ENCODE results near the gene GFAP.

The GFAP gene

GRCh38 chr17:44905006-44906000 lies 10.0 kb downstream of the GFAP start:
- TF ChIP-seq CTBP1 (IDR thresholded peaks at IDR 0.05; ENCODE audit: borderline replicate concordance): no peak
- no peak for TF ChIP-seq SP1 (IDR thresholded peaks at IDR 0.05)
- no peak for TF ChIP-seq ARNT (IDR thresholded peaks at IDR 0.05)
- TF ChIP-seq FOXK2 (IDR thresholded peaks at IDR 0.05): no peak
- no peak for TF ChIP-seq ZNF384 (IDR thresholded peaks at IDR 0.05)
- TF ChIP-seq TARDBP (IDR thresholded peaks at IDR 0.05): no peak
- no peak for TF ChIP-seq PKNOX1 (IDR thresholded peaks at IDR 0.05)
- TF ChIP-seq BHLHE40 (IDR thresholded peaks at IDR 0.05; ENCODE audit: borderline replicate concordance): no peak
- no peak for TF ChIP-seq FOXM1 (IDR thresholded peaks at IDR 0.05; ENCODE audit: borderline replicate concordance)
- TF ChIP-seq FOXA1 (IDR thresholded peaks at IDR 0.05): no peak
- no peak for TF ChIP-seq NFRKB (IDR thresholded peaks at IDR 0.05)
- no peak for TF ChIP-seq HDGF (IDR thresholded peaks at IDR 0.05; ENCODE audit: borderline replicate concordance)
- TF ChIP-seq ELF4 (IDR thresholded peaks at IDR 0.05): no peak
- TF ChIP-seq LEF1 (IDR thresholded peaks at IDR 0.05; ENCODE audit: borderline replicate concordance): no peak
- TF ChIP-seq L3MBTL2 (conservative IDR thresholded peaks at IDR 0.05): no peak
- no peak for TF ChIP-seq SUZ12 (IDR thresholded peaks at IDR 0.05)
- CTCF ChIA-PET: interaction anchor here (1.0 kb wide), 1 partner anchor 230 kb away, joined by 3 read pairs; the partner anchor contains the start of gene ACBD4
- DNase-seq (ENCODE audit: extremely low spot score): no peak
- POLR2A ChIA-PET: interaction anchor here (0.8 to 1.6 kb wide), 2 partner anchors 16 to 156 kb away, joined by 3 read pairs; partner anchors contain the start of gene NMT1

GRCh38 chr17:44904001-44904984 lies 11.0 kb downstream of the GFAP start:
- CTCF ChIA-PET: interaction anchor here (1.0 kb wide), 1 partner anchor 231 kb away, joined by 3 read pairs; the partner anchor contains the start of gene ACBD4
- POLR2A ChIA-PET: interaction anchor here (0.8 to 1.6 kb wide), 2 partner anchors 17 to 157 kb away, joined by 3 read pairs; partner anchors contain the start of gene NMT1
- TF ChIP-seq SUZ12 (IDR thresholded peaks at IDR 0.05) (no peak), SP1 (IDR thresholded peaks at IDR 0.05) (no peak), L3MBTL2 (conservative IDR thresholded peaks at IDR 0.05) (no peak), FOXA1 (IDR thresholded peaks at IDR 0.05) (no peak), ARNT (IDR thresholded peaks at IDR 0.05) (no peak), ELF4 (IDR thresholded peaks at IDR 0.05) (no peak), FOXK2 (IDR thresholded peaks at IDR 0.05) (no peak), TARDBP (IDR thresholded peaks at IDR 0.05) (no peak), PKNOX1 (IDR thresholded peaks at IDR 0.05) (no peak), LEF1 (IDR thresholded peaks at IDR 0.05; ENCODE audit: borderline replicate concordance) (no peak), BHLHE40 (IDR thresholded peaks at IDR 0.05; ENCODE audit: borderline replicate concordance) (no peak), NFRKB (IDR thresholded peaks at IDR 0.05) (no peak), HDGF (IDR thresholded peaks at IDR 0.05; ENCODE audit: borderline replicate concordance) (no peak), CTBP1 (IDR thresholded peaks at IDR 0.05; ENCODE audit: borderline replicate concordance) (no peak)
- no peak for DNase-seq (ENCODE audit: extremely low spot score)

GRCh38 chr17:44903012-44903685 lies 12.2 kb downstream of the GFAP start:
- DNase-seq (ENCODE audit: extremely low spot score): no peak
- TF ChIP-seq PKNOX1 (IDR thresholded peaks at IDR 0.05) (no peak), FOXM1 (IDR thresholded peaks at IDR 0.05; ENCODE audit: borderline replicate concordance) (no peak), TARDBP (IDR thresholded peaks at IDR 0.05) (no peak), HDGF (IDR thresholded peaks at IDR 0.05; ENCODE audit: borderline replicate concordance) (no peak), SP1 (IDR thresholded peaks at IDR 0.05) (no peak), BHLHE40 (IDR thresholded peaks at IDR 0.05; ENCODE audit: borderline replicate concordance) (no peak), ARNT (IDR thresholded peaks at IDR 0.05) (no peak), FOXK2 (IDR thresholded peaks at IDR 0.05) (no peak), SUZ12 (IDR thresholded peaks at IDR 0.05) (no peak), ELF4 (IDR thresholded peaks at IDR 0.05) (no peak), FOXA1 (IDR thresholded peaks at IDR 0.05) (no peak), NFRKB (IDR thresholded peaks at IDR 0.05) (no peak), LEF1 (IDR thresholded peaks at IDR 0.05; ENCODE audit: borderline replicate concordance) (no peak), L3MBTL2 (conservative IDR thresholded peaks at IDR 0.05) (no peak), CTBP1 (IDR thresholded peaks at IDR 0.05; ENCODE audit: borderline replicate concordance) (no peak), ZNF384 (IDR thresholded peaks at IDR 0.05) (no peak)
- POLR2A ChIA-PET: interaction anchor here (4.7 kb wide), 1 partner anchor 7 kb away, joined by 37 read pairs; no protein-coding TSS in a partner anchor
- CTCF ChIA-PET: interaction anchor here (1.3 to 3.1 kb wide), 3 partner anchors 8 to 232 kb away, joined by 3 to 16 read pairs (median 5); partner anchors contain the start of gene ACBD4

GRCh38 chr17:44902135-44902760 lies 13.1 kb downstream of the GFAP start:
- CTCF ChIA-PET: interaction anchor here (1.3 to 3.1 kb wide), 3 partner anchors 9 to 233 kb away, joined by 3 to 16 read pairs (median 5); partner anchors contain the start of gene ACBD4

More at GRCh38 chr17:44902135-44902760, 13.1 kb downstream of the GFAP start:
- POLR2A ChIA-PET: interaction anchor here (4.7 kb wide), 1 partner anchor 8 kb away, joined by 37 read pairs; no protein-coding TSS in a partner anchor
- TF ChIP-seq HDGF (IDR thresholded peaks at IDR 0.05; ENCODE audit: borderline replicate concordance): no peak
- TF ChIP-seq FOXK2 (IDR thresholded peaks at IDR 0.05): no peak
- no peak for TF ChIP-seq ARNT (IDR thresholded peaks at IDR 0.05)
- no peak for TF ChIP-seq SP1 (IDR thresholded peaks at IDR 0.05)
- no peak for DNase-seq (ENCODE audit: extremely low spot score)
